ENCODE measurements around the gene HOXB4. TPM values are rescaled to one million over a fixed set of nuclear protein-coding genes. Genes with fewer than 3 reads are reported as not detected.

HOXB4 gene
- total and polyA plus RNA-seq, 4 donors: 1.4 to 6.7 (median 2.6) TPM

DNA sequence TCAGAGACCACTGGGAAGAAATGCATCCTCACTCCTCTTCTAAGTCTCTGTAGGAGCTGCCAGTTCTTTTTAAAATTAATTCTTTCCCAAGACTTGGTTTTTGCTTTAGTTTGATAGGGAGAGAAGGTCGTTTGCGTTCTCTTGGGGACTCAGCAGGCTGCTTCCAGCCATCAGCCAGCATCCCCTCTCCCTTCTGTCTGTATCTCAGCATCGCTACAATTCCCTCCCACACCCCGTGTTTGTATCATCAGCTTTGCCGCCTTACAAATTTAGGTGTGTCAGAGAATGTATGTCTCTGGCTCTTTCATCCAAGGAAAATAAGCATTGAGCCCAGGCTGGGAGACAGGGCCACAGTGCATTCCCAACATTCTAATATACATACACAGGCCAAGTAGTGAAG lies 21.2 kb upstream of the HOXB4 start:
- Histone ChIP-seq H3K4me3 (no peak overlapping the region), H3K4me1 (ENCODE audit: control insufficient read depth in 5 of 5, insufficient read depth in 5 of 5, low read length in 5 of 5) (peaks cover 0 to 34% (median 6%) of the 10 kb centered on the region in 5 donors), H3K36me3 (ENCODE audit: control insufficient read depth in 4 of 4, insufficient read depth in 4 of 4, low read length in 4 of 4) (peaks cover 0 to 4% (median 0%) of the 10 kb centered on the region in 4 donors), H3K9ac (ENCODE audit: insufficient read depth in 1 of 2, low read length in 2 of 2) (no peak overlapping the region), H3K27ac (ENCODE audit: low read depth in 1 of 2, low read length in 1 of 2) (no peak overlapping the region), H3K9me3 (ENCODE audit: control insufficient read depth in 4 of 4, insufficient read depth in 3 of 4, low read length in 3 of 4) (no peaks in the 10 kb centered on the region), H3K27me3 (ENCODE audit: control insufficient read depth in 3 of 3, insufficient read depth in 3 of 3, low read length in 2 of 3) (peaks cover 6 to 86% (median 24%) of the 10 kb centered on the region in 3 donors)
- TF ChIP-seq, protein P1, sequence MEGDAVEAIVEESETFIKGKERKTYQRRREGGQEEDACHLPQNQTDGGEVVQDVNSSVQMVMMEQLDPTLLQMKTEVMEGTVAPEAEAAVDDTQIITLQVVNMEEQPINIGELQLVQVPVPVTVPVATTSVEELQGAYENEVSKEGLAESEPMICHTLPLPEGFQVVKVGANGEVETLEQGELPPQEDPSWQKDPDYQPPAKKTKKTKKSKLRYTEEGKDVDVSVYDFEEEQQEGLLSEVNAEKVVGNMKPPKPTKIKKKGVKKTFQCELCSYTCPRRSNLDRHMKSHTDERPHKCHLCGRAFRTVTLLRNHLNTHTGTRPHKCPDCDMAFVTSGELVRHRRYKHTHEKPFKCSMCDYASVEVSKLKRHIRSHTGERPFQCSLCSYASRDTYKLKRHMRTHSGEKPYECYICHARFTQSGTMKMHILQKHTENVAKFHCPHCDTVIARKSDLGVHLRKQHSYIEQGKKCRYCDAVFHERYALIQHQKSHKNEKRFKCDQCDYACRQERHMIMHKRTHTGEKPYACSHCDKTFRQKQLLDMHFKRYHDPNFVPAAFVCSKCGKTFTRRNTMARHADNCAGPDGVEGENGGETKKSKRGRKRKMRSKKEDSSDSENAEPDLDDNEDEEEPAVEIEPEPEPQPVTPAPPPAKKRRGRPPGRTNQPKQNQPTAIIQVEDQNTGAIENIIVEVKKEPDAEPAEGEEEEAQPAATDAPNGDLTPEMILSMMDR (IDR thresholded peaks at IDR 0.05; ENCODE audit: control extremely low read depth, extremely low read depth): no peak
- WGBS, 2 donors: 68 to 80% methylated on average over 5 of the region's 5 CpGs
- ATAC-seq (ENCODE audit: insufficient read depth, low FRiP score) (no peak), DNase-seq (no peak)

DNA sequence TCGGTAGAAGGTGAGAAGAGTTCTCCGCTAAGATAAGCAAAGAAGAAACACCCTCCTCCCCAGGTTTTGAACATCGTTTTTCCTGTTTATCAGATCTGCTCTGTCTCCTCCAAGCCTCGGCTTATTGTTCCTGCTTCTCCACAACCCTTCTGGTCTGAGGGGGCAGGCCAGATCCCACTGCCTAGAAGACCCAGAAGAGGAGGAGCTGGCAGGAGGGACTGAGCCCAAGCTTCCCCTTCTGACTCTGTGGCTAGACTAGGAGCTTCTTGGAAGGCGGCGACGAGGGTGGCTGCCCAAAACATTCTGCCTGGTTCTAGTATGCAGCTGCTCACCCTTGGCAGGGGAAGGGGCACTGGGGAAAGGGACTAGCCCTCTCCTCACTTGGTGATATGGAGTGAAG lies 20.6 kb upstream of the HOXB4 start:
- peaks cover 0 to 4% (median 0%) of the 10 kb centered on the region in 4 donors for H3K36me3 ChIP-seq (ENCODE audit: control insufficient read depth in 4 of 4, insufficient read depth in 4 of 4, low read length in 4 of 4)
- H3K4me3 ChIP-seq: no peak overlapping the region
- 29 to 48% methylated on average over 7 of the region's 7 CpGs for WGBS, 2 donors
- H3K9ac ChIP-seq (ENCODE audit: insufficient read depth in 1 of 2, low read length in 2 of 2): peak overlapping the region in 1 of 2 donors; percentile 82
- DNase-seq (peak in 1 of 3 donors; percentile 57), ATAC-seq (ENCODE audit: insufficient read depth, low FRiP score) (no peak)
- TF ChIP-seq, protein P1 (IDR thresholded peaks at IDR 0.05; ENCODE audit: control extremely low read depth, extremely low read depth): no peak
- H3K27ac ChIP-seq (ENCODE audit: low read depth in 1 of 2, low read length in 1 of 2): no peak overlapping the region
- no peaks in the 10 kb centered on the region for H3K9me3 ChIP-seq (ENCODE audit: control insufficient read depth in 4 of 4, insufficient read depth in 3 of 4, low read length in 3 of 4)
- peaks cover 0 to 40% (median 6%) of the 10 kb centered on the region in 5 donors for H3K4me1 ChIP-seq (ENCODE audit: control insufficient read depth in 5 of 5, insufficient read depth in 5 of 5, low read length in 5 of 5)
- H3K27me3 ChIP-seq (ENCODE audit: control insufficient read depth in 3 of 3, insufficient read depth in 3 of 3, low read length in 2 of 3): peaks cover 6 to 85% (median 22%) of the 10 kb centered on the region in 3 donors

DNA sequence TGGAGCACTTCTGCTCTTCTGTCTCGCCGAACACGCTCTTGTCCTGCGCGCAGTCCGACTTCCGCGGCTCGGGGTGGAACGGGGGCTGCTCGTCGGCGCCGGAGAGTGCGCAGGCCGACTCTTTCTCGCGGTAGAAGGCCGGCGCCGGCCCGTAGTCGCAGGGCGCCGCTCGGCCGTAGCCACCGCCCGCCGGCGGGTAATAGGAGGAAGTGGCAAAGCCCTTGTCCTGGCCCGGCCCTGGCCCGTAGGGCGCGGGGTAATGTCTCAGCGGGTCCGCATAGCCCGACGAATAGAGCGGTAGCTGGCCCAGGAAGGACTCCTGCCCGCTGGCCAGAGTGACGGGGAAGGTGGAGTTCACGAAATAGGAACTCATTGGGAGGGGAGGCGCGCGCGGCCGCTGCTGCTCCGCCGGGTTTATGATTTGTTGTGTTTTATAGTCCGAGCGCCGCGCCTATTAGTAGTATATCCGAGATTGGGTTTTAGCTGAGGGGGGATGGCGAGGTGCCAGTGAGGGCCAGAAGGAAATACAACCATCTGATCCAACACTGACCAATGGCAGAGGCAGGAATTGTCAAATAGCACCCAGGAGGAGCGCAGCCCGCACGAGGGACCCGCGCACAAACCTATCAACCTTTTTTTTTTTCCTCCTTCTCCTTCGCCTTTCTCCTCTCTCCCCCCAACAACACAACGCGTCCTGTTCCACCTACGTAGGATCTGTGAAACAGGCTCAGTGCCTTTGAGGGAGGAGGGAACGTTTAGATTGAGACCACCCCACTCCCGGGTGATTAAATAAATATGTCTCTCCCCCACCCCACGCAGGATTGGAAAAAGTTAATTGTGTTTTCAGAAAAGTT lies 19.9 kb upstream of the HOXB4 start:
- H3K4me1 ChIP-seq (ENCODE audit: control insufficient read depth in 5 of 5, insufficient read depth in 5 of 5, low read length in 5 of 5): peaks cover 0 to 40% (median 6%) of the 10 kb centered on the region in 5 donors
- H3K27ac ChIP-seq (ENCODE audit: low read depth in 1 of 2, low read length in 1 of 2): peak overlapping the region in 1 of 2 donors; percentile 81
- H3K36me3 ChIP-seq (ENCODE audit: control insufficient read depth in 4 of 4, insufficient read depth in 4 of 4, low read length in 4 of 4): peaks cover 0 to 9% (median 0%) of the 10 kb centered on the region in 4 donors
- peak overlapping the region; percentile 49 for H3K4me3 ChIP-seq
- no peak for ATAC-seq (ENCODE audit: insufficient read depth, low FRiP score)
- H3K27me3 ChIP-seq (ENCODE audit: control insufficient read depth in 3 of 3, insufficient read depth in 3 of 3, low read length in 2 of 3): peaks cover 6 to 85% (median 15%) of the 10 kb centered on the region in 3 donors
- 1 to 2% methylated on average over 68 of the region's 68 CpGs for WGBS, 2 donors
- TF ChIP-seq, protein P1 (IDR thresholded peaks at IDR 0.05; ENCODE audit: control extremely low read depth, extremely low read depth): no peak
- H3K9ac ChIP-seq (ENCODE audit: insufficient read depth in 1 of 2, low read length in 2 of 2): peak overlapping the region; percentile 68 to 82
- no peaks in the 10 kb centered on the region for H3K9me3 ChIP-seq (ENCODE audit: control insufficient read depth in 4 of 4, insufficient read depth in 3 of 4, low read length in 3 of 4)
- DNase-seq: peak; percentile 93 to 96 (median 96)
